Neutrophil (primary cell): ENCODE measurements around the gene ADD1.
A peak's percentile ranks its signal among the peaks of the same experiment; 100 is the strongest.

Source experiments
- H3K27ac ChIP-seq: fragments of 200-600 bp; sonication (generic); 2 replicates; pipeline ENCODE4 v1.5.1; 2016; ENCODE audit warnings: mild to moderate bottlenecking, moderate library complexity
- H3K27me3 ChIP-seq: fragments of 200-600 bp; sonication (generic); 2 replicates; pipeline ENCODE4 v1.6.0; 2016; ENCODE audit warnings: mild to moderate bottlenecking
- H3K36me3 ChIP-seq: fragments of 200-600 bp; sonication (generic); 2 replicates; pipeline ENCODE4 v1.5.1; 2017
- H3K4me1 ChIP-seq, 2 experiments: fragments of 200-600 bp in 1 of 2; sonication (generic) in 1 of 2; 1 replicate in 1 of 2; 2 replicates in 1 of 2; pipeline versions ENCODE4 v1.5.1 to v1.6.1; 2013 to 2016; ENCODE audit warnings: low read depth in 1 of 2, low read length in 1 of 2, mild to moderate bottlenecking in 1 of 2, moderate library complexity in 1 of 2; ENCODE audit not compliant: control insufficient read depth in 1 of 2, insufficient read depth in 1 of 2
- H3K4me3 ChIP-seq, 2 experiments: fragments of 200-600 bp in 1 of 2; sonication (generic) in 1 of 2; 1 replicate in 1 of 2; 2 replicates in 1 of 2; pipeline ENCODE4 v1.5.1; 2013 to 2016; ENCODE audit warnings: low read depth in 1 of 2, low read length in 1 of 2, mild to moderate bottlenecking in 1 of 2, moderate library complexity in 1 of 2
- H3K9me3 ChIP-seq: fragments of 200-600 bp; sonication (generic); 2 replicates; pipeline ENCODE4 v1.5.1; 2016
- CTCF ChIP-seq: fragments of 200-600 bp; sonication (generic); IDR thresholded peaks from 2 replicates; pipeline ENCODE4 v1.5.1; 2016; ENCODE audit warnings: antibody characterized with exemption

The ADD1 gene

GRCh38 chr4:2867758-2868491 lies 24.3 kb downstream of the ADD1 start:
- no peaks in the 10 kb centered on the region for H3K9me3 ChIP-seq
- H3K4me1 ChIP-seq, result peaks cover 33 to 55% of the 10 kb centered on the region in 2 experiments
- no peak overlapping the region for H3K27ac ChIP-seq
- H3K36me3 ChIP-seq, result peaks cover 6% of the 10 kb centered on the region
- H3K27me3 ChIP-seq, result no peaks in the 10 kb centered on the region
- H3K4me3 ChIP-seq, result no peak overlapping the region
- TF ChIP-seq CTCF, result no peak

GRCh38 chr4:2868877-2869487 lies 25.3 kb downstream of the ADD1 start:
- H3K4me3 ChIP-seq, result no peak overlapping the region
- no peak overlapping the region for H3K27ac ChIP-seq
- H3K4me1 ChIP-seq, result peaks cover 31 to 50% of the 10 kb centered on the region in 2 experiments

GRCh38 chr4:2869659-2870058 lies 26.0 kb downstream of the ADD1 start:
- H3K9me3 ChIP-seq, result no peaks in the 10 kb centered on the region
- no peaks in the 10 kb centered on the region for H3K27me3 ChIP-seq
- peaks cover 6% of the 10 kb centered on the region for H3K36me3 ChIP-seq
- H3K4me1 ChIP-seq, result peaks cover 26 to 43% of the 10 kb centered on the region in 2 experiments
- no peak for TF ChIP-seq CTCF
- no peak overlapping the region for H3K4me3 ChIP-seq
- no peak overlapping the region for H3K27ac ChIP-seq

More at GRCh38 chr4:2868877-2869487, 25.3 kb downstream of the ADD1 start:
- peaks cover 6% of the 10 kb centered on the region for H3K36me3 ChIP-seq
- TF ChIP-seq CTCF, result no peak
- H3K9me3 ChIP-seq, result no peaks in the 10 kb centered on the region
- no peaks in the 10 kb centered on the region for H3K27me3 ChIP-seq

GRCh38 chr4:2870082-2870481 lies 26.4 kb downstream of the ADD1 start:
- Histone ChIP-seq H3K4me1 (peaks cover 23 to 42% of the 10 kb centered on the region in 2 experiments), H3K36me3 (peaks cover 6% of the 10 kb centered on the region), H3K9me3 (no peaks in the 10 kb centered on the region), H3K4me3 (no peak overlapping the region), H3K27me3 (no peaks in the 10 kb centered on the region), H3K27ac (peak overlapping the region; percentile 78)
- TF ChIP-seq CTCF, result no peak

- Histone ChIP-seq H3K27ac (peak overlapping the region; percentile 78), H3K4me3 (no peak overlapping the region), H3K36me3 (peaks cover 15% of the 10 kb centered on the region), H3K4me1 (peaks cover 23 to 42% of the 10 kb centered on the region in 2 experiments), H3K27me3 (no peaks in the 10 kb centered on the region), H3K9me3 (no peaks in the 10 kb centered on the region)
- TF ChIP-seq CTCF, result no peak
These were observed 27.8 kb downstream of the ADD1 start for GRCh38 chr4:2871466-2871865.
